ENCODE results near the gene CIT. TPM values are rescaled to one million over a fixed set of nuclear protein-coding genes. Genes with fewer than 3 reads are reported as not detected.
A peak's percentile ranks its signal among the peaks of the same experiment; 100 is the strongest.

CIT gene
- total RNA-seq, 1 donor from 2014 or later = 23.9 TPM

GRCh38 chr12:119797090-119797489 lies 80.0 kb downstream of the CIT start:
- DNase-seq = no peak

DNA sequence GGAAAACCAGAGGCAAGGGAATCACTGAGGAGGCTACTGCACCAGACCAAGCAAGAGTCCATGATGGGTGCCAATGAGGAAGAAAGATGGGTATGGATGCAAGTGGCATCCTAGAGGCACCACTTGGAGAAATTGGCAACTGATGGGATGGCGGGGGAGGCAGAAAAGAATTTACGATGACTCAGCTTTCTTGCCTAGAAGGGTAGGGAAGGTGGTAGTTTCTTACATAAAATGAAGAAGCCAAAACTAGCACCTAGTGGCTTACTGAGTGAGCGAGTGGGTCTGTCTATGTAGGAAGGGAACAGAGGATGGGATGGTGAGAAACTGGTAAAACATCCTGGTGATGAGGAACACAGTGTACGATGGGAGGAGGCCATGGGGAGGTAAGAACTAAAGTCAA lies 80.8 kb downstream of the CIT start:
- DNase-seq = no peak

DNA sequence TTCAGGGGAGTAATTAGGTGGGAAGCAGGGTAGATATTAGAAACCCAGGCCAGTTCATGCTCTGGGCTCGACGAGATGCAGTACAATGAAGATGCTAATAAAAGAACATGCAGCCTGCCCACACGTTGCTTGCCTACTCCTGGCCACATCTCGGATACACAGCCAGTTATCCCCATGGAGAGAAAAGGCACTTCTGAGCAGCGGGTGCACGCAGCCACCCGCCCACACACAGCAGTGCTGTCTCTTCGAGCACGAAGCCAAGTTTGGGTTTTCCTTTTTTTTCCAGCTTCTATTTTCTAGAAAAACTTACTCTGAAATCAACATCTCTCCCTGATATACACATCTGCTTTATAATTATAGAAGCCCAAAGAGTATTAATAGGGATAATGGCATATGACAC lies 85.7 kb downstream of the CIT start:
- no peak for DNase-seq

DNA sequence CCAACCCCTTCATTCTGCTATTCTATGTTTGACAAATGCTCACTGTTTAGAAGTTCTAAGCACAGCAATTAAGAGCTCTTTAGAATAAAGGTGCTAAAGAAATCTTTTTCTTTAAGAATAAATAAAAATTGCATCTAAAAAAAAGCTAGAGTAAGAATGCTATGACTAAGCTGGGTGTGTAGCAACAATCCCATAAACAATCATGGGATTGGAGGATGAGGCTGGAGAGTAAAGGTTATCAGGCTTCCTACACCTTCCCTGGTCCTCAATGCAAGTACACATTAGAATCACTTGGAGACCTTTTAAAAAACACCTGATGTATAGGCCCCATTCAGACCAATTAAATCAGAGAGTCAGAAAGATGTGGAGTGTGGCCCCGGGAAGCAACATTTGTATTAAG lies 88.3 kb downstream of the CIT start:
- no peak for DNase-seq

DNA sequence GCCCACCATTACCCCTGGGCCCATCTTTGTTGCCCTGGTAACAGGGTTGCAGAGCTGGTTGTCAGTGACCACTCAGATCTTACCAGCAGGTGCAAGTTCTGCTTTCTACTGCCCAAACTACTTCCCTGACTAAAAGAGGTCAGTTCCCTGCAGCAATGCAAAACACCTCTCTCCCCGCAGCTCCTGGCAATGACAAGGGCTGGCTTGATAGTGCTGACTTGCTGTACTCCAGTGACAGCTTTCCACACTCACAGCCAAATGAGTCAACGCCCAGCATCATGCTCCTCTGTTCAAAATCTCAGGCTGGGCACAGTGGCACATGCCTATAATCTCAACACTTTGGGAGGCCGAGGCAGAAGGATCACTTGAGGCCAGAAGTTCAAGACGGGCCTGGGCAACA lies 90.6 kb downstream of the CIT start:
- DNase-seq = peak; percentile 12

DNA sequence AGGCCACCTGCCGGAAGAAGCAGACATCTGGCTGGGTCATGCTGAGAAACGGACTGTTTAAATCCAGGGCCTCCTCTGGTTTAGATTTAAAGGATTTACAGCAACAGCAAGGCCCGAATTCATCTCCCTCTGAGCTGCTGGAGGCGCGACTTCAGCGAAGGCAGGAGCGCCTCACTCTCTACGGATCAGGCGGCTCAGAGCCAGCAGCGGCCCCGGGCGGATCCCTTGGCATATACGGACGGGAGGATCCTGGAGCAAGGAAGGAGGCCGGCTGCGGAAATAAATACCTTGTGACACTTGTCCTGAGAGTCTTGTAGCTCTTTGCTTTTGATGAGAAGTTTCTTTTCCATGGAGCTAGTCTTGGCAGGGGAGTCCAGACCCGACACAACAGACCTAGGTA lies 92.4 kb downstream of the CIT start:
- DNase-seq = no peak

GRCh38 chr12:119783787-119784186 lies 93.3 kb downstream of the CIT start:
- no peak for DNase-seq

DNA sequence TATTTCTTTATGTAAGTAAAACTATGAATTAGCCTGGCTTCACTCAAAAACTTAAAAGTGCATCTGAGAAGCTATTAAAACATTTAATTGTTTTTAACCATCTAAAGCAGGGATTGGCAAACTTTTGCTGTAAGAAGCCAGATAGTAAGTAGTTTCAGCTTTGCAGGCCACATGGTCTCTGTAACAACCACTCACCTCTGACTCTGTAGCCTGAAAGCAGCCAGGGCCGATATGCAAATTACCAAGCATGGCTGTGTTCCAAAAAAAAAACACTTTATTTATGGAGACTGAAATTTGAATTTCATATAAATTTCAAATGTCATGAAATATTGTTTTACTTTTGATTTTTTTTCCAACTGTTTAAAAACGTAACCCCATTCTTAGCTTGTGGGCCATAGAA lies 95.3 kb downstream of the CIT start:
- no peak for DNase-seq

- peak; percentile 51 for DNase-seq
These were observed 96.2 kb downstream of the CIT start for GRCh38 chr12:119780786-119781434.

- no peak for DNase-seq
These were observed 101.7 kb downstream of the CIT start for GRCh38 chr12:119775246-119775895.

- DNase-seq = no peak
These were observed 104.7 kb downstream of the CIT start for GRCh38 chr12:119772431-119772830.

DNA sequence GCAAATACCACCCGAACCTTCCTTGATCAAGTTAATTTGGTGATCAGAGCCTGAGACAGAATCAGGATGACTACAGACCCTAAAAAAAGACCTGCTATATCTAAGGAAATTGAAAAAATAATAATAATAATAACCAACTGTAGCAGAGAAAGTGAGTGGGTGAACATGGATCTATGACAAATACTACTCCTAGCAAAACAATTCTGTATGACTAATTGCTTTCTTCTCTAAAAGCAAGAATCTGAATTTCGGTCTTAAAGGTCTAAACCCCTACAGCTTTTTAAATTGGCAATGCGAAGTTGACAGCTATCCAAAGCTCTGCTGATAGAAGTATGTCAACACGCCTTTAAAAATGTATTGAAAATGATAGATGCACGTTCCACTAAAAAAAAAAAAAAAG lies 107.0 kb downstream of the CIT start:
- DNase-seq = no peak

DNA sequence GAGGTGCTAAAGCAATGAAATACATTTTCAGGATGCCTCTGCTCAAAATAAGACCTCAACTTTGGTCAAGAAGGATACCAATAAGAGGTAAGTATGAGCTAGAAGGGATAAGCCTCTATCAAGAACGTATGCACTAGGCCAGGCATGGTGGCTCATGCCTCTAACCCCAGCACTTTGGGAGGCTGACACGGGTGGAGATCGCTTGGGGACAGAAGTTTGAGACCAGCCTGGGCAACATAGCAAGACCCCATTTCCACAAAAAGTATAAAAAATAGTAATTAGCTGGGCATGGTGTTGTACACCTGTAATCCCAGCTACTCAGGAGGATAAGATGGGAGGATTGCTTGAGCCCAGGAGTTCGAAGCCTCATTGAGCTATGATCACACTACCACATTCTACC lies 114.5 kb downstream of the CIT start:
- DNase-seq = no peak

GRCh38 chr12:119758722-119759121 lies 118.4 kb downstream of the CIT start:
- no peak for DNase-seq

GRCh38 chr12:119758234-119758633 lies 118.9 kb downstream of the CIT start:
- no peak for DNase-seq

GRCh38 chr12:119751961-119752360 lies 125.2 kb downstream of the CIT start:
- DNase-seq = no peak

GRCh38 chr12:119749666-119750065 lies 127.5 kb downstream of the CIT start:
- DNase-seq = peak; percentile 2

DNA sequence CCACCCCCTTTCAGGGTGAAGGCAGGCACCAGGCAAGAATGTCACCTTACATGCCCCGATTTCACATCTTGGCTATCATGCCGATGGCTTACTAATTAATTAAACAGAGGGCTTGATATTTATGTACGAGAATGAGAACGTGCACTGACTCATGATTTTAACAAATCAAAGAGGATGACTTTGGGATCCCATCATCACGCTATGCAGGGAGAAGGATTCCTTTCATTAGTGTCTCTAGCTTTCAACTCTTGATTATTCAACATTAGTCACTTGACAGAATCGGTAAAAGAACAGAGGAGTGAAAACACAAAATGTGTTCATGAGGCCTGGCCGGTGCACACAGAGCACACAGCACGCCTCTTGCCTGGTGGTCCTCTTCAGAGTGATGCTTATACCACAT lies 128.6 kb downstream of the CIT start:
- DNase-seq = no peak

GRCh38 chr12:119746169-119746568 lies 131.0 kb downstream of the CIT start:
- DNase-seq = no peak

- no peak for DNase-seq
These were observed 132.1 kb downstream of the CIT start for GRCh38 chr12:119744900-119745606.

DNA sequence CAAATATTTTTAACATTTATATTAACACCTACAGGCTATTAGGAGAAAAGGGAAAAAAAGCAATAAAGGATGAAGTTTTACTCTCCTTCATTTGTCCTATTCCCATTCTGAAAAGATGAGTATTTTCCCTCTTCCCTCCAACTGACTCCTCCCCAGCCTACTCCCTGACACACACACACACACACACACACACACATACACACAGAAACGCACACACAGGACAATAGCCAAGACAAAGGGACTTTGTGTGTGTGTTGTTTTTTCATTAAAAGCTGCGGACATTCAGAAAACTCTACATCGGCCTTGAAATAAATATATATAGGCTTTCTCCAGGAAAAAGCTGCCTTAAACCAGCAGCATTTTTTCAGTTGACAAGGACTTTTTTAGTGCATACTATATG lies 134.4 kb downstream of the CIT start:
- no peak for DNase-seq

DNA sequence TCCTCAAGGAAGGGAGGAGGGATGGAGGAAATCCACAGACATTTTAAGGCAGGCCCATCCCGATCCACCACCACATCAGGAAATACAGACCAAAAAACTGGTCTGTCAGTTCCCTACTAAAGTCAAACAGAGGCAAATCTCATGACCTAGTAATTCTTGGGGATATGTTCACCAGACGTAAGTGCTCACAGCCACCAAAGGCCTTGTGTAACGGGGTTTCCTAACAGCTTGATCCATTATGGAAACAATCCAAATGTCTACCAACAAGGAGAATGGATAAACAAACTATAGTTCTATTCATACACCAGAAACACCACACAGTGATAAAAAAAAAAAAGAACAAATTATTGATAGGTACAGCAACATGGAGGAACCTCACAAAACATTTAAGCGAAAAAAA lies 136.3 kb downstream of the CIT start:
- DNase-seq = no peak

DNA sequence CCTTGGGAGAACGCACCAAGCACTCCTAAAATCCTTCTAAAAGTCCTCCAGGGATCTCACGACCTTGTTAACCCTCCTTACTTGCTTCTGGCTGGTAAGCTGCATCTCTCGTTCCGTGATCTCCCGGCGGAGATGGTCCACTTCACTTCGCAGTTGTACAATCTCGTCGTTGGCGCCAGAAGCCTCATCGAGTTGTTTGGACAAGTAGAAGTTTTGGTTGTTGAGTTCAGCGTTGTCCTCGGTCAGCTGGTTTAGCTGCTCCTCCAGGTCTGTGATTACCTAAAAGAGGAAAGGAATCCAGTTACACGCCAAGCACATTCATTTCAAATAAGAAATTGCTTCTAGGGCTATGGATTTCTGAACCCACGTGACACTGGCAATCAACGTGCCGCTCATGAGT lies 142.0 kb downstream of the CIT start:
- no peak for DNase-seq

DNA sequence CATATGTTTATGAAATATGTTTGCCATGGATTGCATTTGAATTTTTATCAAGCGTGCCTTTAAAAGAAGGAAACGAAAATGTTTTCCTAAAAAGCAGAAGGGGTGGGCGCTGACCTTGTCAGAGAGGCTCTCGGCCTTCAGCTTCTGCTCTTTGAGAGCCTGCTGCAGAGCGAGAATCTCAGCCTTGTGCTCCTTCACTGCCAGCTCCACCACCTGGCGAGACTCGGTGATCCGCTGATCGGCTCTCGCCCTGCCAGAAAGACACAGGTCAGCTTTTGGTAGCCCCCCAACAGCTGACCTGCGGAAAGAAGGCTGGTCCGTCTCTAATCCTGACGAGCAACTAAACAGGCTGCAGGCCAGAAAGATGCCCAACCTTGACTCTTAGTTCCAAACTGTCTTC lies 146.7 kb downstream of the CIT start:
- no peak for DNase-seq
